Esophagus squamous epithelium (tissue), 4 donors: ENCODE results near the gene PIAS3.
"Not testable (repeated sequence)": the region's sequence is repeated elsewhere in the genome, so short reads cannot be mapped to it uniquely, and the experiment has no call there.

Experiments
- POLR2A ChIP-seq, 4 donors: fragments of 450-650 bp; IDR thresholded peaks; one replicate each; pipeline ENCODE4 v1.6.1; 2017; ENCODE audit warnings: antibody characterized with exemption in 4 of 4, mild to moderate bottlenecking in 4 of 4, moderate library complexity in 3 of 4
- TF ChIP-seq, protein P1 (sequence below), 6 experiments: fragments of 450-650 bp in 4 of 6; fragments of 200-600 bp in 2 of 6; sonication (generic) in 2 of 6; IDR thresholded peaks; one replicate each; pipeline ENCODE4 v1.5.1; 2016 to 2019; ENCODE audit warnings: antibody characterized with exemption in 6 of 6, mild to moderate bottlenecking in 4 of 6, moderate library complexity in 4 of 6

DNA sequence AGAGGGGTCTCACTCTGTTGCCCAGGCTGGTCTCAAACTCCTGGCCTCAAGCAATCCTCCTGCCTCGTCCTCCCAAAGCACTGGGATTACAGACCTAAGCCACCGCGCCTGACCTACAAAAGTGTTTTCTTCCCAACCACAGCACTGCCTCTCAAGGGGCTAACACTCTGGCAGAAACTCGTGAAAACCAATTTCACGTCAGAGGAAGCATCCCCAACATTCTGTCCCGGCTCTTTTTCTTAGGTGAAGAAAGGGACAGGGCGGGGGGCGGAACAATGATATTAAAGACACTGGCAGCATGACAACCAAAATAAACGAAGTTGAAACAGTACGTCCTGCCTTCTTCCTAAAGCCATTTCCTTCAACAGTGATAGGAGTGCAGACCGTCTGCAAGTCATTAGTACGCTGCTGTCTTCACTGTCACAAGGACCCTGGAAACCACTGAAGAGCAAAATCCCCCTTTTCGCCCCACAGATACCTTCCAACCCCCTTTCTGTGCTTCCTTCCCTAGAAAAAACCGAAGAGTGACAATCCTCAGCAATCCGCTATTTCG is 36.0 kb downstream of the PIAS3 start:
- not testable (repeated sequence) for TF ChIP-seq POLR2A (IDR thresholded peaks at IDR 0.05)
- TF ChIP-seq, protein P1, sequence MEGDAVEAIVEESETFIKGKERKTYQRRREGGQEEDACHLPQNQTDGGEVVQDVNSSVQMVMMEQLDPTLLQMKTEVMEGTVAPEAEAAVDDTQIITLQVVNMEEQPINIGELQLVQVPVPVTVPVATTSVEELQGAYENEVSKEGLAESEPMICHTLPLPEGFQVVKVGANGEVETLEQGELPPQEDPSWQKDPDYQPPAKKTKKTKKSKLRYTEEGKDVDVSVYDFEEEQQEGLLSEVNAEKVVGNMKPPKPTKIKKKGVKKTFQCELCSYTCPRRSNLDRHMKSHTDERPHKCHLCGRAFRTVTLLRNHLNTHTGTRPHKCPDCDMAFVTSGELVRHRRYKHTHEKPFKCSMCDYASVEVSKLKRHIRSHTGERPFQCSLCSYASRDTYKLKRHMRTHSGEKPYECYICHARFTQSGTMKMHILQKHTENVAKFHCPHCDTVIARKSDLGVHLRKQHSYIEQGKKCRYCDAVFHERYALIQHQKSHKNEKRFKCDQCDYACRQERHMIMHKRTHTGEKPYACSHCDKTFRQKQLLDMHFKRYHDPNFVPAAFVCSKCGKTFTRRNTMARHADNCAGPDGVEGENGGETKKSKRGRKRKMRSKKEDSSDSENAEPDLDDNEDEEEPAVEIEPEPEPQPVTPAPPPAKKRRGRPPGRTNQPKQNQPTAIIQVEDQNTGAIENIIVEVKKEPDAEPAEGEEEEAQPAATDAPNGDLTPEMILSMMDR (IDR thresholded peaks at IDR 0.05) = not testable (repeated sequence)
